WTC11 (cell line): Measurements from ENCODE around the gene C3orf33. TPM values are rescaled to one million over a fixed set of nuclear protein-coding genes. Genes with fewer than 3 reads are reported as not detected.

Experiments used
- ATAC-seq: fragments of 200-7000 bp; cut with Tn5 transposase; 2 replicates; pipeline ENCODE4 v1.10.0; 2021; ENCODE audit warnings: mild to moderate bottlenecking, moderate library complexity
- CTCF ChIA-PET: fragments of 300-600 bp; sonication (Branson Sonifier 250); formaldehyde crosslinking; loops from one replicate; lab custom pipeline; 2021; ENCODE audit warnings: antibody characterized with exemption; lab: Charles Lee
- POLR2A ChIA-PET: fragments of 350-600 bp; sonication (Branson Sonifier 250); formaldehyde crosslinking; loops from one replicate; lab custom pipeline; 2021; ENCODE audit warnings: antibody characterized with exemption; lab: Charles Lee
- DNase-seq: peaks from one replicate; pipeline ENCODE4 v3.0.0; 2021; ENCODE audit warnings: low spot score
- H3K27ac Mint-ChIP-seq: 2 replicates; pipeline ENCODE4 v1.8.0; 2021; ENCODE audit warnings: mixed read lengths
- H3K27me3 Mint-ChIP-seq: 2 replicates; pipeline ENCODE4 v1.8.0; 2021; ENCODE audit warnings: low read depth, mild to moderate bottlenecking, moderate library complexity, mixed read lengths
- H3K36me3 Mint-ChIP-seq: 2 replicates; pipeline ENCODE4 v1.8.0; 2021; ENCODE audit warnings: mixed read lengths
- H3K4me1 Mint-ChIP-seq: 2 replicates; pipeline ENCODE4 v1.8.0; 2022; ENCODE audit warnings: mixed read lengths
- H3K4me3 Mint-ChIP-seq: 2 replicates; pipeline ENCODE4 v1.8.0; 2021; ENCODE audit warnings: mild to moderate bottlenecking, moderate library complexity, mixed read lengths
- H3K9me3 Mint-ChIP-seq: 2 replicates; pipeline ENCODE4 v1.8.0; 2021; ENCODE audit warnings: mixed read lengths
- CTCF ChIP-seq: fragments of 200-600 bp; IDR thresholded peaks from 2 replicates; pipeline ENCODE4 v1.8.0; 2022; ENCODE audit warnings: antibody characterized with exemption
- E2F4 ChIP-seq: sonication (generic); formaldehyde crosslinking; IDR thresholded peaks from 2 replicates; pipeline ENCODE4 v1.8.1; 2022; ENCODE audit warnings: low read depth, mild to moderate bottlenecking, moderate library complexity, missing genetic modification reagents, borderline replicate concordance
- EMX1 ChIP-seq: fragments of 250-450 bp; sonication (Bioruptor Pico); IDR thresholded peaks from 2 replicates; pipeline ENCODE4 v1.8.0; 2021; ENCODE audit warnings: mild to moderate bottlenecking
- ERG ChIP-seq: fragments of 250-450 bp; sonication (Bioruptor Pico); IDR thresholded peaks from 2 replicates; pipeline ENCODE4 v1.8.0; 2021; ENCODE audit warnings: mild to moderate bottlenecking
- ESRRA ChIP-seq: sonication (generic); formaldehyde crosslinking; IDR thresholded peaks from 2 replicates; pipeline ENCODE4 v1.8.1; 2022; ENCODE audit warnings: mild to moderate bottlenecking, missing genetic modification reagents, borderline replicate concordance
- FOXK1 ChIP-seq: sonication (generic); formaldehyde crosslinking; IDR thresholded peaks from 2 replicates; pipeline ENCODE4 v1.8.0; 2022; ENCODE audit warnings: mild to moderate bottlenecking, moderate library complexity, missing genetic modification reagents
- NR2C2 ChIP-seq: sonication (generic); formaldehyde crosslinking; IDR thresholded peaks from 2 replicates; pipeline ENCODE4 v1.8.0; 2022; ENCODE audit warnings: mild to moderate bottlenecking, missing genetic modification reagents
- OVOL2 ChIP-seq: fragments of 250-450 bp; sonication (Bioruptor Pico); IDR thresholded peaks from 2 replicates; pipeline ENCODE4 v1.9.0; 2021; ENCODE audit warnings: mild to moderate bottlenecking, borderline replicate concordance
- STAT6 ChIP-seq: sonication (generic); formaldehyde crosslinking; conservative IDR thresholded peaks from 2 replicates; pipeline ENCODE4 v1.8.1; 2023; ENCODE audit warnings: mild to moderate bottlenecking, low read depth, missing genetic modification reagents, moderate library complexity
- ZNF138 ChIP-seq: sonication (generic); formaldehyde crosslinking; conservative IDR thresholded peaks from 2 replicates; pipeline ENCODE4 v1.8.1; 2022; ENCODE audit warnings: mild to moderate bottlenecking, moderate library complexity, missing genetic modification reagents
- total RNA-seq: library from RNA; stranded (reverse); gene quantifications from 3 replicates; pipeline ENCODE4 v1.2.3, GENCODE V29; 2021
- TF ChIP-seq, protein P1 (sequence below): fragments of 250-450 bp; sonication (Bioruptor Pico); IDR thresholded peaks from 2 replicates; pipeline ENCODE4 v1.9.0; 2021; ENCODE audit warnings: mild to moderate bottlenecking, borderline replicate concordance
- TF ChIP-seq, protein P2 (sequence below): sonication (generic); formaldehyde crosslinking; IDR thresholded peaks from 2 replicates; pipeline ENCODE4 v1.8.1; 2023; ENCODE audit warnings: mild to moderate bottlenecking, missing genetic modification reagents, moderate library complexity

Gene C3orf33
- total RNA-seq, 1 experiment from 2014 or later = 2.8 TPM

DNA sequence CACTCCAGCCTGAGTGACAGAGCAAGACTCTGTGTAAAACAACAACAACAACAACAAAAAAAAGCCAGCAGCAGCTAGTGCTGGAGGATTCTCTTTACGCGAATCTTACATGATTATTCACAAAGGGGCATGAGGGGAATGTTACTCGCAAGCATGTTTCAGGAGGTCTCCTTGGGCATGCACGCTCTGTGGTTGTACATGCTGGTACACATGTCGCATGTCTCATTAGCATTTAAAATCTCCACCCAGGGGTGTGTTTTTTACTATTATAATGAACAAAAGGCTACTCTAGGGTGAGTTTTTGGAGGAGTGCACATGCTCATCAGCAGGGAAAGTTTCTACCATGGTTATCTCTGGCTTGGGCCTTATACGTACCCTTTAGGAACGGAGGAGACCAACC, 48.5 kb downstream of the C3orf33 start (continued):
- TF ChIP-seq ZNF138 (CRISPR knock-in tag) = no peak
- no peak for TF ChIP-seq NR2C2
- TF ChIP-seq EMX1 (CRISPR knock-in tag) = no peak
- TF ChIP-seq OVOL2 (CRISPR knock-in tag) = no peak
- no peak for TF ChIP-seq STAT6

- DNase-seq (no peak), ATAC-seq (peak; percentile 38)
- H3K9me3 Mint-ChIP-seq = no peaks in the 10 kb centered on the region
- TF ChIP-seq, protein P1, sequence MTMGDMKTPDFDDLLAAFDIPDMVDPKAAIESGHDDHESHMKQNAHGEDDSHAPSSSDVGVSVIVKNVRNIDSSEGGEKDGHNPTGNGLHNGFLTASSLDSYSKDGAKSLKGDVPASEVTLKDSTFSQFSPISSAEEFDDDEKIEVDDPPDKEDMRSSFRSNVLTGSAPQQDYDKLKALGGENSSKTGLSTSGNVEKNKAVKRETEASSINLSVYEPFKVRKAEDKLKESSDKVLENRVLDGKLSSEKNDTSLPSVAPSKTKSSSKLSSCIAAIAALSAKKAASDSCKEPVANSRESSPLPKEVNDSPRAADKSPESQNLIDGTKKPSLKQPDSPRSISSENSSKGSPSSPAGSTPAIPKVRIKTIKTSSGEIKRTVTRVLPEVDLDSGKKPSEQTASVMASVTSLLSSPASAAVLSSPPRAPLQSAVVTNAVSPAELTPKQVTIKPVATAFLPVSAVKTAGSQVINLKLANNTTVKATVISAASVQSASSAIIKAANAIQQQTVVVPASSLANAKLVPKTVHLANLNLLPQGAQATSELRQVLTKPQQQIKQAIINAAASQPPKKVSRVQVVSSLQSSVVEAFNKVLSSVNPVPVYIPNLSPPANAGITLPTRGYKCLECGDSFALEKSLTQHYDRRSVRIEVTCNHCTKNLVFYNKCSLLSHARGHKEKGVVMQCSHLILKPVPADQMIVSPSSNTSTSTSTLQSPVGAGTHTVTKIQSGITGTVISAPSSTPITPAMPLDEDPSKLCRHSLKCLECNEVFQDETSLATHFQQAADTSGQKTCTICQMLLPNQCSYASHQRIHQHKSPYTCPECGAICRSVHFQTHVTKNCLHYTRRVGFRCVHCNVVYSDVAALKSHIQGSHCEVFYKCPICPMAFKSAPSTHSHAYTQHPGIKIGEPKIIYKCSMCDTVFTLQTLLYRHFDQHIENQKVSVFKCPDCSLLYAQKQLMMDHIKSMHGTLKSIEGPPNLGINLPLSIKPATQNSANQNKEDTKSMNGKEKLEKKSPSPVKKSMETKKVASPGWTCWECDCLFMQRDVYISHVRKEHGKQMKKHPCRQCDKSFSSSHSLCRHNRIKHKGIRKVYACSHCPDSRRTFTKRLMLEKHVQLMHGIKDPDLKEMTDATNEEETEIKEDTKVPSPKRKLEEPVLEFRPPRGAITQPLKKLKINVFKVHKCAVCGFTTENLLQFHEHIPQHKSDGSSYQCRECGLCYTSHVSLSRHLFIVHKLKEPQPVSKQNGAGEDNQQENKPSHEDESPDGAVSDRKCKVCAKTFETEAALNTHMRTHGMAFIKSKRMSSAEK (CRISPR knock-in tag) = no peak
- peak; percentile 36; the same call in 1 of the 2 replicates for TF ChIP-seq CTCF
- ChIA-PET CTCF (no interaction called here), POLR2A (no interaction called here)
- H3K27me3 Mint-ChIP-seq = no peaks in the 10 kb centered on the region
- no peak overlapping the region for H3K4me3 Mint-ChIP-seq
- no peak overlapping the region for H3K27ac Mint-ChIP-seq
- no peaks in the 10 kb centered on the region for H3K36me3 Mint-ChIP-seq
- peaks cover 35% of the 10 kb centered on the region for H3K4me1 Mint-ChIP-seq
These were observed 52.9 kb downstream of the C3orf33 start for GRCh38 chr3:155753038-155753639.

- Mint-ChIP-seq H3K4me1 (peaks cover 62% of the 10 kb centered on the region), H3K27me3 (no peaks in the 10 kb centered on the region), H3K4me3 (no peak overlapping the region), H3K27ac (no peak overlapping the region; the same call in 1 of the 2 replicates), H3K9me3 (no peaks in the 10 kb centered on the region), H3K36me3 (no peaks in the 10 kb centered on the region)
- DNase-seq = no peak
- ChIA-PET POLR2A (no interaction called here), CTCF (interaction anchor here (0.6 to 3.5 kb wide), 2 partner anchors 57 to 391 kb away, joined by 3 to 21 read pairs; partner anchors contain the start of gene C3orf33)
- ATAC-seq = no peak
- TF ChIP-seq, protein P2, sequence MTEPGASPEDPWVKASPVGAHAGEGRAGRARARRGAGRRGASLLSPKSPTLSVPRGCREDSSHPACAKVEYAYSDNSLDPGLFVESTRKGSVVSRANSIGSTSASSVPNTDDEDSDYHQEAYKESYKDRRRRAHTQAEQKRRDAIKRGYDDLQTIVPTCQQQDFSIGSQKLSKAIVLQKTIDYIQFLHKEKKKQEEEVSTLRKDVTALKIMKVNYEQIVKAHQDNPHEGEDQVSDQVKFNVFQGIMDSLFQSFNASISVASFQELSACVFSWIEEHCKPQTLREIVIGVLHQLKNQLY = no peak
- TF ChIP-seq ESRRA (CRISPR knock-in tag) (no peak), ERG (CRISPR knock-in tag) (no peak), FOXK1 (CRISPR knock-in tag) (no peak), E2F4 (CRISPR knock-in tag) (no peak), ZNF138 (CRISPR knock-in tag) (no peak)
These were observed 57.3 kb downstream of the C3orf33 start for GRCh38 chr3:155748611-155749365.
